DOHH2 (cell line): ENCODE data around the gene ING4.

ENCODE experiments used
- CTCF ChIP-seq: fragments of 200-600 bp; sonication (generic); IDR thresholded peaks from one replicate; pipeline ENCODE4 v1.5.1; 2014; ENCODE audit warnings: antibody characterized with exemption, mild to moderate bottlenecking, low read depth, low read length; ENCODE audit not compliant: poor library complexity, severe bottlenecking
- EZH2phosphoT487 ChIP-seq: fragments of 200-600 bp; sonication (generic); IDR thresholded peaks from 2 replicates; pipeline ENCODE4 v1.6.1; 2017; ENCODE audit warnings: borderline replicate concordance, mild to moderate bottlenecking, antibody characterized with exemption, low read length, moderate library complexity, mixed read lengths

DNA sequence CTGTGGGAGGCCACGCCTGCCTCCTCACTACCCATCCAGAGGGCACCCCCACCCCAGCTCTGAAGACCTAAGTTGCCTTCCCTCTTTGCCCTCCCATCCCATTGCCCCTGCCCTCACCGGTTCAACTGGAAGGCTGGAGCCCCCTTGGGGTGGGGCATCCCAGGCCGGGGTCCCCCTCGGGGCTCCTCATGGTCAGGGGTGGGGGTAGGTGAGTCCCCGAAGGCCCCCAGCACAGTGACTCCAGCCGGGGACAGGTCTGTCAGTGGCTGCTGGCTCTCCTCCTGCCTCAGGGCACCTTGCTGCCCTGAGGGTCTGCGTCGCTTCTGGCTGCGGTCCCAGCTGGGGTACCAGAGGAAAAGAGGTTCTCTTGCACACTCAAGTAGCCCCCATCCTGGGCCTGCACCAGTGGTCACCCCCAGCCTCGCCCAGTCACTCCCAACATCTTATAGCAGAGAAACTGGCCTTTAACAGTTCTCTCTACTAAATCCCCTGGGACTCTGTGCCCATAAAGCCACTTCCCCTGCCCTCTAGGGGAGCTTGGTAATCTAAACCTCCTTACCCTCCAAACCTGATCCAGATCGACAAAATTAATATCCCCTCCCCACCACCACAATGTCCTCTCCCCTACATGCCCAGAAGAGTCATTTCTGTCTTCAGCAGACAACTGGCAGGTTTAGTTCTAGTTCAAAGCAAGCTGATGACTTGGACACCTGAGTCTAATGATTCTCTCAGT lies 32.6 kb upstream of the ING4 start:
- TF ChIP-seq CTCF (no peak), EZH2phosphoT487 (no peak)
